ENCODE results near the gene OR7C1. TPM values are rescaled to one million over a fixed set of nuclear protein-coding genes. Genes with fewer than 3 reads are reported as not detected.
"Not testable (repeated sequence)": the region's sequence is repeated elsewhere in the genome, so short reads cannot be mapped to it uniquely, and the experiment has no call there.

The OR7C1 gene
- total RNA-seq, 1 donor from 2014 or later, result not detected

DNA sequence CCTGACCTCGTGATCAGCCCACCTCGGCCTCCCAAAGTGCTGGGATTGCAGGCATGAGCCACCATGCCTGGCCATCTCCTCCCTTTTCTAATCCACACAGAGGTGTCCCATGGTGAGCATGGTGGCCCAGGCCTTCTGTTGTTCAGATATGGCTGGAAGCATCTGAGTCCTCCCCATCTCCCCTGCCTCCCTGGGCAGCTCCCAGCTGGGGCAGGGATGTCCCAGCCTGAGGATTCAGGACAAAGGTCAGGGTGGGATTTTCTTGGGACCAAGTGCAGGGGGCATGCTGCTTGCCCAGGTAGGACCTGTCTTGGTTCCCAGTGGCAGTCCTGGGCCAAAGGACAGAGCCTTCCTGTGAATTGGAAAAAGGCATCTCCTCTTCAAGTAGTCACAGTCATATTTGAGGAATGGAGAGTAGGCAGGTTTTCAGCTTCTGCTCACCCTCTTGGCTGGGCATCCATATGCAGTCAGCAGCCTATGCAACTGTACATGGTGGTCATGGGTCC lies 67.5 kb downstream of the OR7C1 start:
- no peak for DNase-seq (ENCODE audit: low read depth)
- no peak overlapping the region for H3K4me3 ChIP-seq (ENCODE audit: low read depth, low read length)
- TF ChIP-seq CTCF (conservative IDR thresholded peaks at IDR 0.05; ENCODE audit: low read depth, low read length), result no peak

GRCh38 chr19:14765841-14766240 lies 69.1 kb downstream of the OR7C1 start:
- H3K4me3 ChIP-seq (ENCODE audit: low read depth, low read length); DNase-seq (ENCODE audit: low read depth): not testable (repeated sequence)

- DNase-seq (ENCODE audit: low read depth); H3K4me3 ChIP-seq (ENCODE audit: low read depth, low read length): not testable (repeated sequence)
Measured at GRCh38 chr19:14765403-14765802, 69.6 kb downstream of the OR7C1 start.

- no peak for TF ChIP-seq CTCF (conservative IDR thresholded peaks at IDR 0.05; ENCODE audit: low read depth, low read length)
- DNase-seq (ENCODE audit: low read depth), result no peak
Measured at GRCh38 chr19:14764401-14764800, 70.6 kb downstream of the OR7C1 start.

DNA sequence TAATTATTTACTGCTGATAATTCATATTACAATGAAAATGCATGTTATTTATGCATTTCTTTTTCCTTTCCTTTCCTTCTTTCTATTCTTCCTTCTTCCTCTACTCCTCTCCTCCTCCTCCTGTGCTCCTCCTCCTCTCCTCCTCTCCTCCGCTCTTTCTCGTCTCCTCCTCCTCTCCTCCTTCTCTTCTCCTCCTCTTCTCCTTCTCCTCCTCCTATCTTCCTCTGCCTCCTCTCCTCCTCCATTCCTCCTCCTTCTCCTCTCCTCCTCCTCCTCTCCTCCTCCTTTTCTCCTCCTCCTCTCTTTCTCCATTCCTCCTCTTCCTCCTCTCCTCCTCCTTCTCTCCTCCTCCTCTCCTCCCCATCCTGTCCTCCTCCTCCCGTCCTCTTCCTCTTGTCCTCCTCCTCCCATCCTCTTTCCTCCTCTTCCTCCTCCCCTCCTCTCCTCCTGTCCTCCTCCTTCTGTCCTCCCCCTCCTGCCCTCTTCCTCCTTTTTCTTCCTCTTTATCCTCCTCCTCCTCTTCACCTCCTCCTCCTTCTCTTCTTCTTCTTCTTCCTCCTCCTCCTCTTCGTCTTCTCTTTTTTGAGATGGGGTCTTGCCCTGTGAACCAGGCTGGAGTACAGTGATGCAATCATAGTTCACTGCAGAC lies 71.4 kb downstream of the OR7C1 start:
- TF ChIP-seq CTCF (conservative IDR thresholded peaks at IDR 0.05; ENCODE audit: low read depth, low read length), result no peak
- H3K4me3 ChIP-seq (ENCODE audit: low read depth, low read length), result no peak overlapping the region
- DNase-seq (ENCODE audit: low read depth), result no peak

More at GRCh38 chr19:14764401-14764800, 70.6 kb downstream of the OR7C1 start:
- no peak overlapping the region for H3K4me3 ChIP-seq (ENCODE audit: low read depth, low read length)

GRCh38 chr19:14762111-14762510 lies 72.9 kb downstream of the OR7C1 start:
- no peak for DNase-seq (ENCODE audit: low read depth)
- no peak overlapping the region for H3K4me3 ChIP-seq (ENCODE audit: low read depth, low read length)
- TF ChIP-seq CTCF (conservative IDR thresholded peaks at IDR 0.05; ENCODE audit: low read depth, low read length), result no peak

DNA sequence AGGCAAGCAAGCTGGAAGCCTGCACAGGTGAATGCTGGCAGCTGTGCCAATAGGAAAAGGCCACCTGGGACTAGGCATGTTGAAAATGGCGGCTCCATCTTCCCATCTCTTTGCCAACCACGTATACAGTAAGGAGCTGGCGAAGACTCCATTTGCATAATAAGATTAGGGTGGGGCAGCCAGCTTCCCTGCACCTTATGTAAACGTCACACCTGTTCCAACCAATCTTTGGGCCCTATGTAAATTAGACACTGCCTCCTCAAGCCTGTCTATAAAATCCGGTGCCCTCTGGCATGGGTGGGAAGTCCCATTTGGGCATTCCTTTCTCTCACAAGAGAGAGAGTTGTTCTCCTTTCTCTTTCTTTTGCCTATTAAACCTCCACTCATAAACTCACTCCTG lies 73.4 kb downstream of the OR7C1 start:
- H3K4me3 ChIP-seq (ENCODE audit: low read depth, low read length), result no peak overlapping the region
- no peak for DNase-seq (ENCODE audit: low read depth)
- no peak for TF ChIP-seq CTCF (conservative IDR thresholded peaks at IDR 0.05; ENCODE audit: low read depth, low read length)

DNA sequence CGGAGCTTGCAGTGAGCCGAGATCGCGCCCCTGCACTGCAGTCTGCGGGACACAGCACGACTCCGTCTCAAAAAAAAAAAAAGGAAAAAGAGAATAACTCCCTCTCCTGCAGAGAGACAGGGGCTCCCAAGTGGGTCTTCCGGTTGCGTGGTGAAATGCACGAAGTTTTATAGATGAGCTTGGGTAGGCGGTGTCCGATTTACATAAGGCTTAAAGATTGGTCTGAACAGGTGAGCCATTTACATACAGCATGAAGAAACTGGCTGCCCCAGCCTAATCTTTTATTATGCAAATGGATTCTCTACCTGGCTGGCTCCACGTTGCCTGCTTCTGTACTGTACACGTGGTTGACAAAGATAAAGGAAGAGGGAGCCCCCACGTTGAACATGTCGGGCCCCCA lies 76.2 kb downstream of the OR7C1 start:
- no peak for DNase-seq (ENCODE audit: low read depth)
- TF ChIP-seq CTCF (conservative IDR thresholded peaks at IDR 0.05; ENCODE audit: low read depth, low read length), result no peak
- no peak overlapping the region for H3K4me3 ChIP-seq (ENCODE audit: low read depth, low read length)

All from epithelial cell of proximal tubule (primary cell).